Epithelial cell of proximal tubule (primary cell): Measurements from ENCODE around the gene CGB3. TPM values are rescaled to one million over a fixed set of nuclear protein-coding genes. Genes with fewer than 3 reads are reported as not detected.
"Not testable (repeated sequence)": the region's sequence is repeated elsewhere in the genome, so short reads cannot be mapped to it uniquely, and the experiment has no call there.

Source experiments
- DNase-seq: peaks from one replicate; pipeline ENCODE4 v3.0.0-alpha.2; 2011; ENCODE audit warnings: low read depth
- H3K4me3 ChIP-seq: 2 replicates; pipeline ENCODE4 v1.5.1; 2011; ENCODE audit warnings: low read depth, mild to moderate bottlenecking, low read length
- CTCF ChIP-seq: conservative IDR thresholded peaks from 2 replicates; pipeline ENCODE4 v1.5.1; 2012; ENCODE audit warnings: low read depth, mild to moderate bottlenecking, low read length
- total RNA-seq: library from RNA; depleted of rRNA; stranded (reverse); fragments of >200 nt; gene quantifications from 2 replicates; pipeline ENCODE4 v1.2.3, GENCODE V29; 2015

CGB3 gene
- total RNA-seq, 1 donor from 2014 or later, result not detected

GRCh38 chr19:49056101-49056901 is 32.2 kb upstream of the CGB3 start:
- peak overlapping the region; percentile 60 for H3K4me3 ChIP-seq
- DNase-seq, result no peak
- peak; percentile 39 for TF ChIP-seq CTCF

DNA sequence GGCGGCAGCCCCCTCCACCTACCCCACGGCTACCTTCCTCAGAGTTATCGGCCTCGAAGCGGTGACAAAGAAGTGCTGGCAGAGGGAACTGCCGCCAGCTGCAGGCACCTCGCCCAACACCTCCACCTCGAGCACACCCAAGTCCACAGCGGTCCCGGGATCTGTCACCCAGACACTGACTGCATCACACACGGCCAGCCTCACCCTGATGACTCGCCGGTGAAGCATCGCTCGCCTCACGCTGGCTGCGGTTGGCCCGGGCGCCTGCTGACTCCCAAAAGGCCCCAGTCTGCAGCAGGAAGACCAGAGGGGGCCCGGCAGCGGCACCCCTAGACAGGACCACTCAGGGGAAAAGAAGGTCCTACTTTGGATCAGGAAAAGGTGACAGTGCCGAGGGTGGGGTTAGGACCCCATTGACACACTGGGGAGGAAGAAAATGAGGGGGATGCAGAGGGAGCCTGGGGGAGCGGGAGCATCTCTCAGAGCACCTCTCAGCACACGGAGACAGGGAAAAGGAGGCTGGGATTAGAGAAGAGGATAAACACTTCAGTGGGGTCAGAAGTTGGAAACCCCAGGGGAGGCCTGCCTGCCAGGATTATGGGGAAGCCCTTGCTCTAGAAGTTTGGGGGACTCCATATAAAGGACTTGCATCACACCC is 26.4 kb upstream of the CGB3 start:
- not testable (repeated sequence) for H3K4me3 ChIP-seq, DNase-seq

- not testable (repeated sequence) for H3K4me3 ChIP-seq, DNase-seq
Measured at GRCh38 chr19:49049834-49050233, 25.7 kb upstream of the CGB3 start.

- not testable (repeated sequence) for DNase-seq
Measured at GRCh38 chr19:49049011-49049410, 24.9 kb upstream of the CGB3 start, which contains the start of gene CGB8. Gene CGB8 (minus strand): TSS chr19:49049111. CDS start chr19:49048739, 372 bp downstream.

DNA sequence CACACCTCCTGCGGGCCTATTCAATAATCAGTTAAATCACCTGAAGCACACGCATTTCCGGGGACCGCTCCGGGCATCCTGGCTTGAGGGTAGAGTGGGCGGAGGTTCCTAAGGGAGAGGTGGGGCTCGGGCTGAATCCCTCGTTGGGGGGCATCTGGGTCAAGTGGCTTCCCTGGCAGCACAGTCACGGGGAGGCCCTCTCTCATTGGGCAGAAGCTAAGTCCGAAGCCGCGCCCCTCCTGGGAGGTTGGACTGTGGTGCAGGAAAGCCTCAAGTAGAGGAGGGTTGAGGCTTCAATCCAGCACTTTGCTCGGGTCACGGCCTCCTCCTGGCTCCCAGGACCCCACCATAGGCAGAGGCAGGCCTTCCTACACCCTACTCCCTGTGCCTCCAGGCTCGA is 19.4 kb upstream of the CGB3 start, which contains the start of gene CGB5:
TSS of gene CGB5 (plus strand) at position 301 of the 400 bp plus-strand sequence. CDS start 362 bp downstream, outside the sequence.
- H3K4me3 ChIP-seq, DNase-seq: not testable (repeated sequence)

More at GRCh38 chr19:49049011-49049410, 24.9 kb upstream of the CGB3 start, which contains the start of gene CGB8:
- not testable (repeated sequence) for H3K4me3 ChIP-seq

GRCh38 chr19:49042666-49043065 is 18.5 kb upstream of the CGB3 start:
- DNase-seq, H3K4me3 ChIP-seq: not testable (repeated sequence)

DNA sequence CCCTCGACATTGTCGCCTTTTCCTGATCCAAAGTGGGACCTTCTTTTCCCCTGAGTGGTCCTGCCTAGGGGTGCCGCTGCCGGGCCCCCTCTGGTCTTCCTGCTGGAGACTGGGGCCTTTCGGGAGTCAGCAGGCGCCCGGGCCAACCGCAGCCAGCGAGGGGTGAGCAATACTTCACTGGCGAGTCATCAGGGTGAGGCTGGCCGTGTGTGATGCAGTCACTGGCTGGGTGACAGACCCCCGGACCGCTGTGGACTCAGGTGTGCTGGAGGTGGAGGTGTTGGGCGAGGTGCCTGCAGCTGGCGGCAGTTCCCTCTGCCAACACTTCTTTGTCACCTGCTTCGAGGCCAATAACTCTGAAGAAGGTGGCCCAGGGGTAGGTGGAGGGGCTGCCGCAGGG is 18.0 kb upstream of the CGB3 start:
- no peak overlapping the region for H3K4me3 ChIP-seq
- TF ChIP-seq CTCF, result no peak
- DNase-seq, result no peak

- not testable (repeated sequence) for H3K4me3 ChIP-seq, DNase-seq
Measured at GRCh38 chr19:49039736-49040135, 15.6 kb upstream of the CGB3 start.

GRCh38 chr19:49038557-49039276 is 14.6 kb upstream of the CGB3 start:
- DNase-seq, H3K4me3 ChIP-seq: not testable (repeated sequence)

DNA sequence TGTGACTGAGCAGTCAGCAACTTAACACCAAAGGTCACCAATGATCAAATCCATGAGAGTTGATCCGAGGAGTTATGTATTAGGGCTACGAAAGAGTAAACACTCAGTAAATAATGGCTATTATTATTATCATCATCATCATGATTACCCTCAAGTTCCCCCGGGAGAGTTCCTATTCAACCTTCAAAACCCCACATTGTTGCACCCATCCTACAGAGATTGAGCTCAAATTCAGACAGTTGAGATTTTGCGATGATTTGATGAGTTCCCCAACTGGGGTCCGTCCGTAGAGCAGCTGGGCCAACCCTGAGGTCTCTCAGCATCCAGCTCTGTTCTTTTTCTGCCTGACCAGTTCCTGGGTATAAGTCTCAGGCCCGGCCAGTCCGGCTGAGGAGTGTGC is 14.0 kb upstream of the CGB3 start:
- H3K4me3 ChIP-seq, DNase-seq: not testable (repeated sequence)

DNA sequence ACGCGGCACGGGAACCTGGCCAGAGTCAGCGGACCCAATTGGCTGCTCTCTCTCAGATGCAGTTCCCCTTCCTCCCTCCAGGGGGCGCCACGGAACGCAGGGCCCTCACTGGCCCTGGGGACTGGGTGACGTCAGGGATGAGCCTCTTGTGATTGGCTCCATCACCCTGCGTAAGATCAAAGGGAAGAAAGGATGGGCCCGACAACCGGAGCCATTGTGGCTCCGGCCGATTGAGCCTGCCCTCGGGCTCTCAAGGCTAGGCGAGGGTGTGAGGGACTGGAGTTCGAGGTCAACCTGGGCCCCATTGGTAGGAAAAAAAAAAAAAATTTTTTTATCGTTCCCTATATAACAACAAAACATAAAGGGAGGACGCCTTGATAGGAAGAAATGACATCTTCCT is 12.7 kb upstream of the CGB3 start, which contains the start of gene CGB1:
TSS of gene CGB1 (minus strand) at position 81 of the 400 bp plus-strand sequence. CDS start 184 bp downstream, outside the sequence.
- not testable (repeated sequence) for DNase-seq
- TF ChIP-seq CTCF, result peak; percentile 53

More for the DNA sequence above, 12.7 kb upstream of the CGB3 start, which contains the start of gene CGB1:
- not testable (repeated sequence) for H3K4me3 ChIP-seq
